HL-60/S4 (cell line): Measurements from ENCODE around the gene SIMC1.

Experiments
- in situ Hi-C: fragments of 300-500 bp; cut with MboI; formaldehyde crosslinking; loops from 2 replicates; pipeline ENCODE4 v1.14.3; 2022; ENCODE audit warnings: low sequenced_read_pairs

The SIMC1 gene

GRCh38 chr5:176387384-176387925 lies 149.2 kb downstream of the SIMC1 start:
- in situ Hi-C loops = no loop called here

DNA sequence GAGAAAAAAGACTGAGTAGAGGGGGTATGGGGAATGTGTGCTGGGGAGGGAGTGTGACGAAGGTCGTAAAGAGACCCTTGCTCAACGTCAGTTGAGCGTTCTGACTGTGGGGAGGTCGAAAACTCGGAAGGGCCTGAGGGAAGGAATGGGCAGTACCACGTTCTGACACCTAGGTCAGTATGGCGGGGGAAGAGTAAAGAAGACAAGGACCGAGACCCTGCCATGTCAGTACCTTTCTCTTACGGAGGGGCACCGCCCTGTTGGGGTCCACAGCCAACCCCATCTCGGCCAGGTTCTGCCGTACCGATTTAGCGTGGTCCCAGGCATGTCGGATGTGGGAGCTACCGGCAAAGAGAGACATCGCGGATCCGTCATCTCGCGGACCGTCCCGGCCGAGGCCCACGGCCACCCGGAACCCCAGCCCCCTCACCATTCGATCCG lies 149.8 kb downstream of the SIMC1 start:
- in situ Hi-C loops = no loop called here

GRCh38 chr5:176388444-176389134 lies 150.4 kb downstream of the SIMC1 start, which contains the start of the genes HIGD2A and NOP16:
Gene HIGD2A (plus strand): TSS chr5:176388751. CDS start chr5:176388820, 69 bp downstream.
Gene NOP16 (minus strand): TSS chr5:176388598. CDS start chr5:176388539, 59 bp downstream.
- in situ Hi-C loops = no loop called here

DNA sequence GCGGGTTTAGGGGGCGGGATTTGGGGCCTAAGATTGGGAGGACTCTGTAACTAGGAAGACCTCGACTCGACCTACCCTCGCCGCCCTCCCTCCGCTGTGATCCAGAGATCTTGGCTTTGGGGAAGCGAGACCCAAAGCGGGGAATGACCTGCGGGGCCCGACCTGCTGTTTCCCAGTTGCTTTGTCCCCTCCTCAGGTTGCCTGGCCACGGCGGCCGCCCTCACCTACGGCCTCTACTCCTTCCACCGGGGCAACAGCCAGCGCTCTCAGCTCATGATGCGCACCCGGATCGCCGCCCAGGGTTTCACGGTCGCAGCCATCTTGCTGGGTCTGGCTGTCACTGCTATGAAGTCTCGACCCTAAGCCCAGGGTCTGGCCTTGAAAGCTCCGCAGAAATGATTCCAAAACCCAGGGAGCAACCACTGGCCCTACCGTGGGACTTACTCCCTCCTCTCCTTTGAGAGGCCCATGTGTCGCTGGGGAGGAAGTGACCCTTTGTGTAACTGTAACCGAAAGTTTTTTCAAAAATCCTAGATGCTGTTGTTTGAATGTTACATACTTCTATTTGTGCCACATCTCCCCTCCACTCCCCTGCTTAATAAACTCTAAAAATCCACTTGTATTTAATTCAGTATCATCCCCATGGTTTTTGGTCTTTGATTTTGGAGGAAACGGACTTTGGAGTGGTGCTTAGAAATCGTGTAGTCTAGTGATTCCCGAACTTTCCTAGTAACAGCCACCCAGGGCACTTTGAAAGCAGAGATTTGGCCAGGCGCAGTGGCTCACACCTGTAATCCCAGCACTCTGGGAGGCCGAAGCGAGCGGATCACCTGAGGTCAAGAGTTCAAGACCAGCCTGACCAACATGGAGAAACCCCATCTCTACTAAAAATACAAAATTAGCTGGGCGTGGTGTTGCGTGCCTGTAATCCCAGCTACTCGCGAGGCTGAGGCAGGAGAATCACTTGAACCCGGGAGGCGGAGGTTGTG lies 151.2 kb downstream of the SIMC1 start:
- in situ Hi-C loops = no loop called here

- in situ Hi-C loops = no loop called here
These were observed 153.3 kb downstream of the SIMC1 start for GRCh38 chr5:176391479-176391878.

DNA sequence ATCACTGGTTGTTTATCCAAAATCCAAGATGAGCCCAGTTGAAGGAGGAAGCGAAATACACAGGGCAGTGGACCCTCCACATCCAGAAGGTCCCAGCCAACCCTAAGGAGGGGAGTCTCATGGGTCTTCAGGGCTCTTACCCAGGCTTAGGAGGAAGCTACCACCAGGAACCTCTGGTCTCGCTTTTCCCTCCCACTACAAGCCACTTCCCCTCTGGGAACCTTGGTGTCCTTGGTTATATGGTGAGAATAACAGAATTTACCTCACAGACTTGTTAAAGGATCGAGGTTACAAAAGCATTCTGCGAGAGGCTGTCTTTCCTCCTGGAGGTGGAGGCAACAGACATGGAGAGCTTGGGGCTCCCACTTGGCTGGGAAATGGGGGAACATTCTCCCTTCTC lies 153.8 kb downstream of the SIMC1 start:
- in situ Hi-C loops = no loop called here

- in situ Hi-C loops = no loop called here
These were observed 154.3 kb downstream of the SIMC1 start for GRCh38 chr5:176392526-176392925.

- in situ Hi-C loops = no loop called here
These were observed 155.9 kb downstream of the SIMC1 start for GRCh38 chr5:176394096-176394495.

GRCh38 chr5:176394881-176395675 lies 156.9 kb downstream of the SIMC1 start:
- in situ Hi-C loops = no loop called here
